GM11168 (cell line): ENCODE measurements around the gene YBX2.

Experiments used
- in situ Hi-C: fragments of 300-500 bp; cut with MboI; formaldehyde crosslinking; loops from one replicate; pipeline ENCODE4 v1.12.0; 2022; ENCODE audit warnings: low sequenced_read_pairs; ENCODE audit not compliant: unreplicated experiment

Gene YBX2

GRCh38 chr17:7281074-7281952 is 13.1 kb downstream of the YBX2 start, which contains the start of gene SLC2A4:
TSS of gene SLC2A4 (plus strand) at chr17:7281718. CDS start at chr17:7281935, 217 bp downstream.
- in situ Hi-C loops = no loop called here

GRCh38 chr17:7280519-7281073 is 13.8 kb downstream of the YBX2 start:
- in situ Hi-C loops = no loop called here

DNA sequence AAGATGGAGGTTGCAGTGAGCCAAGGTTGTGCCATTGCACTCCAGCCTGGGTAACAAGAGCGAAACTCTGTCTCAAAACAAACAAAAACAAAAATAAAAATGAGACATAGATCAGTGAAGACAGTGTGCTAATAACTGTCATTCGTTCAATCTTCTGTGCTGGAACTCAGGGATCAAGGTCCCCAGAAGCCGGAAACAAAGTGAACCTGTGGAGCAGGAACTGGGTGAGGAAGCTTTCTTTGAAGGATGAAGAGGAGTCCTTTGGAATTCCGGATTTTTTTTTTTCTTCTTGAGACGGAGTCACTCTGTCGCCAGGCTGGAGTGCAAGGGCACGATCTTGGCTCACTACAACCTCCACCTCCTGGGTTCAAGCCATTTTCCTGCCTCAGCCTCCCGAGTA is 15.0 kb downstream of the YBX2 start:
- in situ Hi-C loops = loop anchor here (10.0 kb wide), 1 partner anchor 155 kb away; the partner anchor contains the start of genes FGF11 and TMEM102

DNA sequence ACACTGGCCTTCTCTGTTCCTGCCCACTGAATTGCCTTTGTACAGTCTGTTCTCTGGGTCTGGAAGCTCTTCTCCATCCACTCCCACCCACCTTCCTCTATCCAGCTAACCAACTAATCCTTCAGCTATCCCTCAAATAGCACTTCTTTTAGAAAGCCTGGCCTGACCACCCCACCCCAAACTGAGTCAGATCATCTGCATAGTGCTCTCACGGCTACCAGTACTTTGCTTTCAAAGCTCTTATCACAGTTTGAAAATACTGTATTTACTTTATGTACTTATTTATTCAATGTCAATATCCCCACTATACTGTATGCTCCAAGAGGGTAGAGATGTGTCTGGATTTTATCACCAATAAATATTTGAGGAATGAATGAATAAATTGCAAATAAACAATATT is 27.7 kb downstream of the YBX2 start:
- in situ Hi-C loops = no loop called here

DNA sequence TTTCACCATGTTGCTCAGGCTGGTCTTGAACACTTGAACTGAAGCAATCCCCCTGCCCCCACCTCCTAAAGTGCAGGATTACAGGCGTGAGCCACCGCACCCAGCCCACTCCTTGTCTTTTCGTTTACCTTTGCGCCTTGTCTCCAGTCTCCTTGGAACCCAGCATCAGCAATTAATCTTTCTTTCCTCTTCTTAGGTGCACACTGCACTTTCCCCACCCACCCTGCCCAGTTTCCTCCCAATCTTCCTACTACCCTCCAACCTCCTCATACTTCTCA is 30.7 kb downstream of the YBX2 start:
- in situ Hi-C loops = no loop called here

DNA sequence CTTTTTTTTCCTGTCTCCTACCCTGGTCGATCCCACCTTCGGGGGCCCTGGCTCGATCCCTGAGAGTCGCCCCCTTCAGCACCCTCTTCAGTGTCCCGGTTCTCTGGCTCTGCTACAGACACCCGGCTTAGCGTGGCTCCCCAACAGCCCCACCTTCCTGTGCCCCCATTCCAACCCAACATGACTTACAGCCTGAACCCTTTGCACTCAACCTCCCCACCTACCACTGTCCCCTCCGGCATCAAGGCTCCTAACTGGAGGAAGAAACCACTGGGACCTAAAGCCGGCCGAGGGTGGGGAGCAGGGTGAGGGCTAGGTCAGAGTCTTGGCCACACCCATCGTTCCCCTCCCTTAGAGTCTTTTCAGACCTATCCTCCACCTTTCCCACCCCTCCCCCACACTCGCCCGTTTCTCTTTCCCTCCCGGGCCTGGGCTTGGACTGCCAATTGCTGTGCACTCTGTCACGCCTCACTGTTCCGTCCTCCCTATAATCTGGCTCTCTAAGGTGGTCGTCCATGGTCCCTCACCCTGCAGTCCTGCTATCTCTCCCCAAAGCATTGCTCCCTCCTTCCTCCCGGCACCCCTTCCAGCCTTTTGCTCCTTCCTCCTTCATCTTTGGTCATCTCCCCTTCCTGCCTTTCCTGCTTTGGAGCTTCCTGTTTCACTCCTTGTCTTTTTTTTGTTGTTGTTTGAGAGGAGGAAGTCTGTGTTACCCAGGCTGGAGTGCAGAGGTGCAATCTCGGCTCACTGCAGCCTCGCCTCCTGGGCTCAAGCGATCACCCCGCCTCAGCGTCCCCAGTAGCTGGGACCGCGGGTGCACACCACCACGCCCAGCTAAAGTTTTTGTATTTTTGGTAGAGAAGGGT is 31.3 kb downstream of the YBX2 start:
- in situ Hi-C loops = no loop called here

GRCh38 chr17:7262192-7262934 is 32.1 kb downstream of the YBX2 start, which contains the start of gene CLDN7:
TSS of gene CLDN7 (minus strand) at chr17:7262478. CDS start at chr17:7262043, 435 bp downstream.
- in situ Hi-C loops = no loop called here

DNA sequence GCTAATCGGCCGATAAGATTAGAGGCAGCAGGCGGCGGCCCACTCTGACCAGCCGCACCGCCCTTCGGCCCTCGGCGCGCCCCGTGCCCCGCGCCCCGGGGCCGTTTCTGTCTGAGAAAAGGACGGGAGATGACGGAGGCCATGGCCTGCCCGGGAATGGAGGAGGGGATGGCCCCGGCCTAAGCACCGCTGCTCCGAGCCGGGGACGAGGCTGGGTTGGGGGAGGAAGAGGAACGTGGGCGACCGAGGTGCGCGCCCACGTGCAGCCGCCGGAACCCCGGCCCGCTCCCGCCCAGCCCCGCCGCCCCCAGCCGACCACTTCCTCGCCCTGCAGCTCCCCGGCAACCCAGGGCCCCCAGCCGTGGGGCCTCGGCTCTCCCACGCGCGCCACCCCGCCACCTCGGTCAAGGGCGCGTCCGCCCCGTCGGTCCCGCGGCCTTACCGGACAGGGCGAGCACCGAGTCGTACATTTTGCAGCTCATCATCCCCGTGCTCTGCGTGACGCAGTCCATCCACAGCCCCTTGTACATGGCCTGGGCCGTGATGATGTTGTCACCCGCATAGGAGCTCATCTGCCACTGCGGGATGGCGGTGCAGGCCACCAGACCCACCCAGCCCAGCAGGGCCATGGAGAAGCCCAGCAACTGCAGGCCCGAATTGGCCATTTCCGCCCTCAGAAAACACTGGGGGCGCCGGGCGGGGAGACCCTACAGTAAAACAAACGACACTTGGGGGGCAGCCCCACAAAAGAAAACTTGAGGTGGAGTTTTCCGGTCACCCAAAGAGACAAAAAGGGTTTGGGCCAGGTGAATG is 32.9 kb downstream of the YBX2 start:
- in situ Hi-C loops = no loop called here

DNA sequence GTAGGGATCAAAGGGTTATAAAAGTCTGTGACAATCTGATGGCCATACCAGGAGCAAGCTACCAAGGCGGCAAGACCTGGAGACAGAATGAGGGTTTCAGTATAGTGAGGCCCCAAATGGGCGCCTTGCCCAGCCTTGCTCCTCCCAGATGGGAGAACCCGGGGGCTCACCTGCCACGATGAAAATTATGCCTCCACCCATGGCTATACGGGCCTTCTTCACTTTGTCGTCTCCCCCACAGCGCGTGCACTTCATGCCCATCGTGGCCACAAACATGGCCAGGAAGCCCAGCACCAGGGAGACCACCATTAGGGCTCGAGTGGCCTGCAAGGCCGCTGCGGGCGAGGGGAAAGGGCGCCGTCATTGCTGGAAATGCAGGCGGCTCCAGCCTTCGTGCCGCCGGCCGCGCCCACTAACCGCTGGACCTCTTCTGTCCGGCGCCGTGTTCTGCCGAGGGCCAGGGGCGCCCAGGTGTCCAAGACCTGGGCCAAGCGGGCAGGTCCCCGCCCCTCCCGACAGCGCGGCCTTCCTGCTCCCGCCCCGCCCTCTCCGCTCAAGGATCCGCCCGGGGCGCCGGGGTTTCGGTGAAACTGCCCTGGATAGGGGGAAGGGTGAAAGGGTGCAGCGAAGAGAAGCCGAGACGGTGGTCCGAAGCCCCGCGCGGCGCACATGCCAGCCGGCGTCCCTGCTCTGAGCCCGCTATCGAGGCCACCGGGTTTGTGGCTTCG is 33.6 kb downstream of the YBX2 start:
- in situ Hi-C loops = no loop called here

DNA sequence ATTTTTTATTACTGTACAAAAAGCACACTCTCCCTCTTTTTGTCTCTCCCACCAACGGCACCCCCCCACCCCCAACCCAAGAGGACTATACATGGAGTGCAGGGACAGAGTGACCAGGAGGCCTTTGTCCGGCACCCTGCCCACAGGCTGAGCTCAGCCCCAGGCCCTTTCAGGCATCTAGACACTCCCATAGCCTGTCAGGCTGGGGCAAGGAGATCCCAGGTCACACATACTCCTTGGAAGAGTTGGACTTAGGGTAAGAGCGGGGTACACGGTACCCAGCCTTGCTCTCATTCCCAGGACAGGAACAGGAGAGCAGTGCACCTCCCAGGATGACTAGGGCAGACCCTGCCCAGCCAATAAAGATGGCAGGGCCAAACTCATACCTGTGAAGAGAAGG is 34.3 kb downstream of the YBX2 start:
- in situ Hi-C loops = no loop called here

DNA sequence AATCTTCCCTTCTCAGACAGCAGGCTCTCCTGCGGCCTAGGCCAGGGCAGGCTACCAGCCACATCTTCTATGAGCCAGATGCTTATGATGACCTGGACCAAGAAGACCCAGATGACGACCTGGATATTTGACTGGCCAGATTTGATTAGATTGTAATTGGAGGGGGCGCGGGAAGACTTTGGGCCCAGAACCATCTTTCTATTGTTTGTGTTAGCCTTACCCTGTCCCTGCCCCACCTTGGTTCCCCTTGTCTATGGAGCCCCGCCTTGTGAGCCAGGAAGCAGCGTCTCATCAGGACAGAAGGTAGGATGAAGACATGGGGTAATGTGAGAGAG is 34.9 kb downstream of the YBX2 start:
- in situ Hi-C loops = no loop called here

GRCh38 chr17:7258731-7259554 is 35.5 kb downstream of the YBX2 start:
- in situ Hi-C loops = no loop called here

- in situ Hi-C loops = no loop called here
Observed at GRCh38 chr17:7256766-7257456, 37.5 kb downstream of the YBX2 start.

GRCh38 chr17:7254511-7254910 is 39.9 kb downstream of the YBX2 start:
- in situ Hi-C loops = no loop called here

GRCh38 chr17:7253082-7253481 is 41.4 kb downstream of the YBX2 start:
- in situ Hi-C loops = no loop called here

- in situ Hi-C loops = no loop called here
Observed at GRCh38 chr17:7252176-7253043, 42.0 kb downstream of the YBX2 start, which contains the start of gene ELP5. TSS of gene ELP5 (plus strand) at chr17:7252215. CDS start at chr17:7252551, 336 bp downstream.
